Esophagus squamous epithelium (tissue), 4 donors: Measurements from ENCODE around the gene ANKFY1.

Experiments
- CTCF ChIP-seq, 6 experiments: fragments of 450-650 bp in 4 of 6; fragments of 200-600 bp in 2 of 6; sonication (generic) in 2 of 6; IDR thresholded peaks; one replicate each; pipeline ENCODE4 v1.5.1; 2016 to 2019; ENCODE audit warnings: antibody characterized with exemption in 6 of 6, mild to moderate bottlenecking in 4 of 6, moderate library complexity in 4 of 6
- POLR2A ChIP-seq, 4 donors: fragments of 450-650 bp; IDR thresholded peaks; one replicate each; pipeline ENCODE4 v1.6.1; 2017; ENCODE audit warnings: antibody characterized with exemption in 4 of 4, mild to moderate bottlenecking in 4 of 4, moderate library complexity in 3 of 4

GRCh38 chr17:4119299-4119698 is 144.5 kb downstream of the ANKFY1 start:
- TF ChIP-seq POLR2A (IDR thresholded peaks at IDR 0.05) (no peak), CTCF (IDR thresholded peaks at IDR 0.05) (no peak)
